Osteoblast (primary cell): ENCODE results near the gene SLC23A1. TPM values are rescaled to one million over a fixed set of nuclear protein-coding genes. Genes with fewer than 3 reads are reported as not detected.

Source experiments
- DNase-seq: peaks from one replicate; pipeline ENCODE4 v3.0.0; 2011; ENCODE audit warnings: low spot score, mixed read lengths; ENCODE audit not compliant: insufficient read length; ENCODE audit errors: missing footprints
- H2AFZ ChIP-seq: 2 replicates; pipeline ENCODE4 v1.6.0; 2011; ENCODE audit warnings: mild to moderate bottlenecking, low read length
- H3K27ac ChIP-seq: 2 replicates; pipeline ENCODE4 v1.5.1; 2011; ENCODE audit warnings: mild to moderate bottlenecking, low read depth, low read length, moderate library complexity
- H3K27me3 ChIP-seq: 2 replicates; pipeline ENCODE4 v1.6.0; 2012; ENCODE audit warnings: mild to moderate bottlenecking, control low read depth, inconsistent platforms, low read length, moderate library complexity; ENCODE audit not compliant: insufficient read depth
- H3K36me3 ChIP-seq: 2 replicates; pipeline ENCODE4 v1.5.1; 2011; ENCODE audit warnings: mild to moderate bottlenecking, low read length, control low read depth, moderate library complexity; ENCODE audit not compliant: insufficient read depth
- H3K4me1 ChIP-seq: 2 replicates; pipeline ENCODE4 v1.5.1; 2011; ENCODE audit warnings: mild to moderate bottlenecking, low read length, control low read depth, moderate library complexity; ENCODE audit not compliant: insufficient read depth
- H3K4me2 ChIP-seq: 2 replicates; pipeline ENCODE4 v1.6.0; 2011; ENCODE audit warnings: mild to moderate bottlenecking, low read length; ENCODE audit not compliant: insufficient read depth
- H3K4me3 ChIP-seq: fragments of 200-600 bp; sonication (generic); 3 replicates; pipeline ENCODE4 v1.5.1; 2012; ENCODE audit warnings: mild to moderate bottlenecking, low read length, inconsistent platforms; ENCODE audit not compliant: insufficient read depth
- H3K79me2 ChIP-seq: 2 replicates; pipeline ENCODE4 v1.6.0; 2012; ENCODE audit warnings: mild to moderate bottlenecking, low read length, control low read depth, inconsistent platforms; ENCODE audit not compliant: insufficient read depth
- H3K9me3 ChIP-seq: 2 replicates; pipeline ENCODE4 v1.5.1; 2011; ENCODE audit warnings: low read depth, low read length, control low read depth
- H4K20me1 ChIP-seq: 2 replicates; pipeline ENCODE4 v1.6.0; 2012; ENCODE audit warnings: mild to moderate bottlenecking, low read length, control low read depth; ENCODE audit not compliant: insufficient read depth
- total RNA-seq: library from RNA; depleted of rRNA; stranded (reverse); fragments of >200 nt; gene quantifications from 2 replicates; pipeline ENCODE4 v1.2.3, GENCODE V29; 2012
- TF ChIP-seq, protein P1 (sequence below): IDR thresholded peaks from 2 replicates; pipeline ENCODE4 v1.5.1; 2011; ENCODE audit warnings: mild to moderate bottlenecking, low read depth, low read length, moderate library complexity; ENCODE audit errors: extremely low read depth

The SLC23A1 gene
- total RNA-seq, 1 donor, result not detected

DNA sequence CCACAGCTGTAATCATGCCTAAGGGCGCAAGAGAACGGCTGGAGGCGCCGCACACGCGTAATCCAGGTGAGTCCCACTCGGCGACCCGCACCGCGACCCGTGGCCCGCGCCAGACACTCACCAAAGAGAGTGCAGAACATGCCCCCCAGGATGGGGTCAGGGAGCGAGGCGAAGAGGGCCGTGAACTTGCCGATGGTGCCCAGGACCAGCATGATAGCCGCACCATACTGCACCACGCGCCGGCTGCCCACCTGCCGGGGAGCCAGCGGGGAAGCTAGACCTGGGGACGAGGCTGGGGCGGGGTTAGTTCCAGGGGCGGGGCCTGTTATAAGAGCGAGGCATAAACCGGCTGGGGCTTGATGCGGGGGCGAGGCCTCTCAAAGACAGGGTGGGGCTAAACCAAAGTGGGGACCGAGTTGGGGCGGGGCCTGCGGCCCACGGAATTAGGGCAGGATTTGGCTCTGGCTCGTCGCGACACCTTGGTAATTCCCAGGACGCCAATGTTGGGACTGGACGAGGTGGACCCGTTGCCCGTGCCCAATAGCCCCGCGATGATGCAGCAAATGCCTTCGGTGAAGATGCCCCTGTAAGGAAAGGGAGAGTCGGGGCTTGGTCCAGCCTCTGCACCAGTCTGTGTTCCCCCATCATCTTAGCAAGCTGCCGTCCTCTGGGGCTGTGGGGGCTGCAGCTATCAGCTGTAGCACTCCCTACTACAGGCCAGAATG is 4.8 kb downstream of the SLC23A1 start:
- H3K4me2 ChIP-seq, result no peak overlapping the region
- H3K27me3 ChIP-seq, result no peaks in the 10 kb centered on the region
- H3K27ac ChIP-seq, result no peak overlapping the region
- TF ChIP-seq, protein P1, sequence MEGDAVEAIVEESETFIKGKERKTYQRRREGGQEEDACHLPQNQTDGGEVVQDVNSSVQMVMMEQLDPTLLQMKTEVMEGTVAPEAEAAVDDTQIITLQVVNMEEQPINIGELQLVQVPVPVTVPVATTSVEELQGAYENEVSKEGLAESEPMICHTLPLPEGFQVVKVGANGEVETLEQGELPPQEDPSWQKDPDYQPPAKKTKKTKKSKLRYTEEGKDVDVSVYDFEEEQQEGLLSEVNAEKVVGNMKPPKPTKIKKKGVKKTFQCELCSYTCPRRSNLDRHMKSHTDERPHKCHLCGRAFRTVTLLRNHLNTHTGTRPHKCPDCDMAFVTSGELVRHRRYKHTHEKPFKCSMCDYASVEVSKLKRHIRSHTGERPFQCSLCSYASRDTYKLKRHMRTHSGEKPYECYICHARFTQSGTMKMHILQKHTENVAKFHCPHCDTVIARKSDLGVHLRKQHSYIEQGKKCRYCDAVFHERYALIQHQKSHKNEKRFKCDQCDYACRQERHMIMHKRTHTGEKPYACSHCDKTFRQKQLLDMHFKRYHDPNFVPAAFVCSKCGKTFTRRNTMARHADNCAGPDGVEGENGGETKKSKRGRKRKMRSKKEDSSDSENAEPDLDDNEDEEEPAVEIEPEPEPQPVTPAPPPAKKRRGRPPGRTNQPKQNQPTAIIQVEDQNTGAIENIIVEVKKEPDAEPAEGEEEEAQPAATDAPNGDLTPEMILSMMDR, result no peak
- DNase-seq, result peak; percentile 34
- no peak overlapping the region for H3K4me3 ChIP-seq
- H3K9me3 ChIP-seq, result no peaks in the 10 kb centered on the region
- no peak overlapping the region for H2AFZ ChIP-seq
- peaks cover 9% of the 10 kb centered on the region for H3K4me1 ChIP-seq
- H3K36me3 ChIP-seq, result no peaks in the 10 kb centered on the region
- H3K79me2 ChIP-seq, result no peaks in the 10 kb centered on the region
- H4K20me1 ChIP-seq, result peaks cover 3% of the 10 kb centered on the region

DNA sequence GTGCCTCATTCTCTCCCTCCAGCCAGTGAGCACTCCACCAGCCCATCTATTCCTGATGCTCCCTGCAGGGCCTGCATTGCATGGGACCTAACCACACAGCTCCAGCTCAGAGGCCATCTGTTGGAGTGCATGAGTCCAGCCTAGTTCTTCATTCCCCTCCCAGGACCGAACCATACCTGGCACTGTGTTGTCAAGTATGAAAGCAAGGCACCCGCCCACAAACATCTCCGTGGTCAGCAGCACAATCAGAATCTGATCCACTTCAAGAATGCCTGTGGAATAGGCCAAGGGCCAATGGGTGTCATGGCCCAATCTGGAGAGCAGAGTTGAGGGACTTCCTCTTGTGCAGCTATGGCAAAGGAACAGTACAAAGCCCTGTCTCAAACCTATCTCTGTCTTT is 5.9 kb downstream of the SLC23A1 start:
- Histone ChIP-seq H3K36me3 (no peaks in the 10 kb centered on the region), H3K9me3 (no peaks in the 10 kb centered on the region), H3K4me2 (no peak overlapping the region), H3K4me3 (no peak overlapping the region), H2AFZ (no peak overlapping the region), H3K27me3 (no peaks in the 10 kb centered on the region), H4K20me1 (peaks cover 5% of the 10 kb centered on the region), H3K27ac (no peak overlapping the region), H3K4me1 (peaks cover 14% of the 10 kb centered on the region), H3K79me2 (no peaks in the 10 kb centered on the region)
- DNase-seq, result peak; percentile 52
- TF ChIP-seq, protein P1, result no peak

DNA sequence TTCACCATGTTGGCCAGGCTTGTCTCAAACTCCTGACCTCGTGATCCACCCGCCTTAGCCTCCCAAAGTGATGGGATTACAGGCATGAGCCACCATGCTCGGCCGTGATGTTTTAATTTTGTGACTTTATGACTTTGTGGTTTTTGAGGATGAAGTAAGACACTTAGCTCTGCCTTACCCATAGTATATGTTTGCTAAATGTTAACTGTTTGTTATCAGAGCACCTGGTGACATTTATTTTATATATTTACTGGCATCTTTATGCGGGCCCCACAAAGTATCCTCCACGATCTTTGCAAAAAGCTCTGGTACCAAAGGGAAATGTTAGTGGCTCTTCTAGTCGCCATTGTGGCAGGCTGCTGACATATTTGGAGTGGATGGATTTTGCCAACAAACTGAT is 6.7 kb downstream of the SLC23A1 start:
- Histone ChIP-seq H3K36me3 (peaks cover 1% of the 10 kb centered on the region), H2AFZ (no peak overlapping the region), H3K79me2 (no peaks in the 10 kb centered on the region), H3K27ac (no peak overlapping the region), H3K4me1 (peaks cover 22% of the 10 kb centered on the region), H4K20me1 (peaks cover 5% of the 10 kb centered on the region), H3K27me3 (no peaks in the 10 kb centered on the region), H3K9me3 (no peaks in the 10 kb centered on the region), H3K4me2 (no peak overlapping the region), H3K4me3 (no peak overlapping the region)
- TF ChIP-seq, protein P1, result no peak
- DNase-seq, result peak; percentile 46

DNA sequence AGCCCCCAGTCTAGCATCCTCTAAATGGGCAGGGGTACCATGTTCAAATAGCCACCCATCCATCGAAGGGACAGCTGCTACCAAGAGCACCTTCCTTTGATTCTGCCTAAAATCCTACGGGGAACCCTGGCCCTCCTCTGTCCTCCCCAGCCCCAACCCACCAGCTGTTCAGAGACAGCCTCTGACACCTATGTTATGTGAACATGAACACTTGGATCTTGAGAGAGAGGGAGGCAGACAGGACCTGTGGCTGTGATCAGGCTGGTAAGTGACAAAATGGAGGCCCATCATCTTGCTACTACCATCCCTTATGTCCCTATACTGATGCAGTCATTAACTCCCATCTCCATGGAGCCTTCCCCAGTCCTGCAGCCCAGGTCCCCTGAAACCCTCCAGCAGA is 8.2 kb downstream of the SLC23A1 start:
- Histone ChIP-seq H3K4me1 (peaks cover 24% of the 10 kb centered on the region), H3K79me2 (peaks cover 1% of the 10 kb centered on the region), H3K27me3 (no peaks in the 10 kb centered on the region), H3K4me3 (no peak overlapping the region), H3K27ac (no peak overlapping the region), H3K4me2 (no peak overlapping the region), H2AFZ (no peak overlapping the region), H3K9me3 (no peaks in the 10 kb centered on the region), H4K20me1 (peaks cover 5% of the 10 kb centered on the region), H3K36me3 (peaks cover 8% of the 10 kb centered on the region)
- DNase-seq, result no peak
- TF ChIP-seq, protein P1, result no peak
